Activated T-helper 17 cell treated with anti-CD3 and anti-CD28 coated beads, Interleukin-2, amount 50 U/mL, for 72 hours (primary cell): Measurements from ENCODE around the gene SMIM24. TPM values are rescaled to one million over a fixed set of nuclear protein-coding genes. Genes with fewer than 3 reads are reported as not detected.
A peak's percentile ranks its signal among the peaks of the same experiment; 100 is the strongest.
"Not testable (repeated sequence)": the region's sequence is repeated elsewhere in the genome, so short reads cannot be mapped to it uniquely, and the experiment has no call there.

Source experiments
- ATAC-seq: fragments of 150-1000 bp; cut with Tn5 transposase; replicated peaks from 2 replicates; pipeline ENCODE4 v1.10.0; 2021; ENCODE audit warnings: mild to moderate bottlenecking, moderate library complexity
- H3K27ac Mint-ChIP-seq: one replicate; pipeline ENCODE4 v1.8.0; 2022; ENCODE audit warnings: mixed read lengths
- H3K27me3 Mint-ChIP-seq: one replicate; pipeline ENCODE4 v1.8.0; 2022; ENCODE audit warnings: mixed read lengths
- H3K36me3 Mint-ChIP-seq: one replicate; pipeline ENCODE4 v1.8.0; 2022; ENCODE audit warnings: low read depth, mild to moderate bottlenecking, mixed read lengths
- H3K4me1 Mint-ChIP-seq: one replicate; pipeline ENCODE4 v1.8.0; 2022; ENCODE audit warnings: mixed read lengths
- H3K4me3 Mint-ChIP-seq: one replicate; pipeline ENCODE4 v1.8.0; 2022; ENCODE audit warnings: mild to moderate bottlenecking, mixed read lengths
- H3K9me3 Mint-ChIP-seq: one replicate; pipeline ENCODE4 v1.8.0; 2022; ENCODE audit warnings: mixed read lengths
- total RNA-seq, 2 donors: library from RNA; stranded (reverse); gene quantifications; one replicate each; pipeline ENCODE4 v1.2.3, GENCODE V29; 2022

The SMIM24 gene
- total RNA-seq, 2 donors from 2014 or later, result 1.6 TPM; not detected in 1

DNA sequence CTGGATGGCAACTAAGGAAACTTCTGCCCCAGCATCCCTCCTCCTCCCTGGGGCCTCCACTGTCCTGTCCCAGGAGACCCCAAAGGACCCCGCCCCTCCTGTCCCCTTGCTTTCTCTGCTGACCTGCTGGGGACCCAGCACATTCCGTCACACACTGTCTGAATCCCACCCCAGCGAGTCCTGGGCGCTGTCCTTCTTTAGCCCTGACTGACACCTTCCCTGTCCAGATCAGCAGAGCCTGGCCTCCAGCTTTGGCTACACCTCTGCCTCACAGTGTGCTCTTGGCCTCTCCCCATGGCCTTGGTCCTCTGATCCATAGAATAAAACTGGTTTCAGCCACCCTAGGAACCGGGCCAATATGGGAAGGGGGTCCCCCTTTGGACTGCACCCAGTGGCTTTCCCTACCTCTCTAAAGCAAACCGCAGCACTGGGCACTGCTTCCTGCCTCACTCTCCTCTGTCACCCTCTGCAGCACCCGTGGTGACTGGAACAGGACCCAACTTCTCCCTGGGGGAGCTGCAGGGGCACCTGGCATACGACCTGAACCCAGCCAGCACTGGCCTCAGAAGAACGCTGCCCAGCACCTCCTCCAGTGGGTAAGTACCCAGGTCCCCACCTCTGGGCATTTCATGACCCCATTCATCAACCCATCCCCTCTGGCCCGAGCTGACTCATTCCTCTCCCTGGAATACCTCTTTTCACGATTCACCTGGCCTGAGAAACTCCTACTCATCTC is 46.4 kb downstream of the SMIM24 start:
- no peak for ATAC-seq
- Mint-ChIP-seq H3K27me3 (no peaks in the 10 kb centered on the region), H3K36me3 (peaks cover 29% of the 10 kb centered on the region), H3K27ac (peak overlapping the region; percentile 99), H3K4me3 (peak overlapping the region; percentile 94), H3K4me1 (peaks cover 10% of the 10 kb centered on the region), H3K9me3 (no peaks in the 10 kb centered on the region)

DNA sequence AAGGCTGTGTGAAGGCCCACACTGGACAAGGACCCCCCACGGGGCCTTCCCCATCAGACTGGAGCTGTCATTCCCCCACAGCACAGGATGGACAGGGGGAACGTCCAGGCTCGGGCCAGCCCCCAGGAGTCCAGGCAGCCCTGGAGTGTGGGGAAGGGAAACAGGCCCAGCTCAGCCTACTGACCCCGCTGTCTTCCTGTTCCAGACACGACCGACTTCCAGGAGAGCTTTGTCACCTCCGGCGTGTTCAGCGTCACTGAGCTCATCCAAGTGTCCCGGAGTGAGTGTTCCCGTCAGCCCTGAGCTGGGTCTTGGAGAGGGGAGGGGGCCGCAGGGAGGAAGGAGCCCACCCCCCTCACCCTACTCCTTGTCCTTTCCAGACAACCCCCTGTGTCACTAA is 47.0 kb downstream of the SMIM24 start:
- ATAC-seq, result no peak
- Mint-ChIP-seq H3K4me3 (peak overlapping the region; percentile 94), H3K27me3 (no peaks in the 10 kb centered on the region), H3K36me3 (peaks cover 29% of the 10 kb centered on the region), H3K9me3 (no peaks in the 10 kb centered on the region), H3K27ac (no peak overlapping the region), H3K4me1 (peaks cover 10% of the 10 kb centered on the region)

DNA sequence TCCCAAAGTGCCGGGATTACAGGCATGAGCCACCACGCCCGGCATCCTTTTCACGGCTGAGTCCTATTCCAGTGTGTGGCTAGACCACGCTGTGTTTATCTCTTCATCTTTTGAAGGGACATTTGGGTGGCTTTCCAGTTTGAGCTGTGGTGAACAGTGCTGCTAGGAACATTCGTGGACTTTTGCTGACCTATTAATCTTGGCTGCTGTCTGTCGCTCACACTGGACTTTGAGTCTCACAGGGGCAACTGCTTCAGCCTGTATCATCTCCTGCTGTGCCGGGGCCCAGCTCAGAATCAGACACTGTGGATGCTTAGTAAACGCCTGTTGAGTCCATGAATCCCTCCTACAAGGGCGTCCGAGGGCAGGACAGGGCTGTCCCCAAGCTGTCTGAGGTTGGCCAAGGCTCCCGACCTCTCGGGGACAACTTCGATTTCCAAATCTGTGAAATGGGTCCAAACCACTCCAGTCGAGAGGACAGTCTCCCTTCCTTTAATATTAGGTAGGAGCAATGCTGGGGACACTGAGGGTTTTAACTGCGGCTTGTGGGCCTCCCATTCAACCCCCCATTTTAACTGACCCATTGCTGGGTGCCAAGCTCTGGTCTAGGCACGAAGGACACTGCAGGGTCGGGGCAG is 48.4 kb downstream of the SMIM24 start:
- H3K9me3 Mint-ChIP-seq, result no peaks in the 10 kb centered on the region
- no peaks in the 10 kb centered on the region for H3K27me3 Mint-ChIP-seq

DNA sequence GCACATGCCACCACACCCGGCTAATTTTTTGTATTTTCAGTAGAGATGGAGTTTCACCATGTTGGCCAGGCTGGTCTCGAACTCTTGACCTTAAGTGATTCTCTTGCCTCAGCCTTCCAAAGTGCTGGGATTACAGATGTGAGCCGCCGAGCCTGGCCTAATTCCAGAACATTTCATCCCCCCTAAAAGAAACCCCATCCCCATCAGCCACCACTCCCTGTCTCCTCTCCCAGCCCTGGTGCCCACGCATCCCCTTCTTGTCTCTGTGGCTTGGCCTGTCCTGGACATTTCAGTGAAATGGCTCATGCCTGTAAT is 50.0 kb downstream of the SMIM24 start:
- H3K4me3 Mint-ChIP-seq, H3K4me1 Mint-ChIP-seq, H3K27me3 Mint-ChIP-seq, ATAC-seq, H3K9me3 Mint-ChIP-seq, H3K27ac Mint-ChIP-seq: not testable (repeated sequence)
- peaks cover 30% of the 10 kb centered on the region for H3K36me3 Mint-ChIP-seq

More for the DNA sequence above, 48.4 kb downstream of the SMIM24 start:
- Mint-ChIP-seq H3K36me3 (peaks cover 28% of the 10 kb centered on the region), H3K27ac (no peak overlapping the region), H3K4me3 (no peak overlapping the region), H3K4me1 (peaks cover 10% of the 10 kb centered on the region)
- ATAC-seq, result no peak

DNA sequence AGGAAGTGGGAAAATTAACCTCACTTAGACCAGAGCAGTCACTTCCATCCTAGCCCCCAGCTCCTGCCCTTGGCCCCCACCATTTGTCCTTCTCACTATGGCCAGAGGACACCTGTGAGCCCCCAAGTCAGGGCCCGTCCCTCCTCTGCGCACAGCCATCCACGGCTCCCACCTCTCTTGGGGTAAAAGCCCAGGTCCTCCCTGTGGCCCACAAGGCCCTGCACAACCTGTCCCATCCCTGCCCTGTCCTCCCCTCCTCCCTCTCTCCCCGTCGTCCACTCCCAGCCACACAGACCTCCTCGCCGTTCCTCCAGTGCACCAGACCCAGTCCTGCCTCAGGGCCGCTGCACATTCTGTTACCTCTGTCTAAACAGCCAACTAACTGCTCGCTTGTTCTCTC is 53.9 kb downstream of the SMIM24 start:
- Mint-ChIP-seq H3K36me3 (peaks cover 15% of the 10 kb centered on the region), H3K4me3 (no peak overlapping the region), H3K27ac (no peak overlapping the region), H3K27me3 (no peaks in the 10 kb centered on the region), H3K9me3 (no peaks in the 10 kb centered on the region), H3K4me1 (no peaks in the 10 kb centered on the region)
- ATAC-seq, result no peak

Other genes with a start within 250 kb of the SMIM24 start
- gene NFIC, start 113.9 kb downstream of the SMIM24 start, total RNA-seq, result 10 to 100 TPM; 16.7 to 18.1 TPM
- gene SMIM44, start 2.9 kb upstream of the SMIM24 start, total RNA-seq, result not detected
- gene DOHH, start 20.1 kb upstream of the SMIM24 start, total RNA-seq, result 10 to 100 TPM; 11.1 to 22.2 TPM
- gene FZR1, start 25.8 kb upstream of the SMIM24 start, total RNA-seq, result 10 to 100 TPM; 51.5 to 64.3 TPM
- gene TEKTIP1, start 58.6 kb upstream of the SMIM24 start, total RNA-seq, result 1 to 10 TPM; 2.1 to 4.0 TPM
- gene MFSD12, start 77.1 kb upstream of the SMIM24 start, total RNA-seq, result 10 to 100 TPM; 38.3 to 64.1 TPM
- 10 to 100 TPM; 40.0 to 52.3 TPM for gene HMG20B, start 92.4 kb upstream of the SMIM24 start, total RNA-seq
- under 1 TPM; 0.32 to 0.42 TPM for gene GIPC3, start 105.0 kb upstream of the SMIM24 start, total RNA-seq
- gene TBXA2R, start 126.3 kb upstream of the SMIM24 start, total RNA-seq, result under 1 TPM; 0.32 to 0.37 TPM
- gene CACTIN, start 146.3 kb upstream of the SMIM24 start, total RNA-seq, result 10 to 100 TPM; 22.9 to 31.8 TPM
- gene PIP5K1C, start 219.9 kb upstream of the SMIM24 start, total RNA-seq, result 10 to 100 TPM; 16.1 to 26.2 TPM
- 1 to 10 TPM; 1.5 to 8.6 TPM for gene TJP3, start 227.9 kb upstream of the SMIM24 start, total RNA-seq